HG03108 (cell line): Measurements from ENCODE around the gene TBC1D3I.
"Not testable (repeated sequence)": the region's sequence is repeated elsewhere in the genome, so short reads cannot be mapped to it uniquely, and the experiment has no call there.

ENCODE experiments used
- ATAC-seq: cut with Tn5 transposase; IDR thresholded peaks from one replicate; pipeline ENCODE4 v1.9.1; 2021; ENCODE audit warnings: moderate library complexity; ENCODE audit not compliant: unreplicated experiment

The TBC1D3I gene

DNA sequence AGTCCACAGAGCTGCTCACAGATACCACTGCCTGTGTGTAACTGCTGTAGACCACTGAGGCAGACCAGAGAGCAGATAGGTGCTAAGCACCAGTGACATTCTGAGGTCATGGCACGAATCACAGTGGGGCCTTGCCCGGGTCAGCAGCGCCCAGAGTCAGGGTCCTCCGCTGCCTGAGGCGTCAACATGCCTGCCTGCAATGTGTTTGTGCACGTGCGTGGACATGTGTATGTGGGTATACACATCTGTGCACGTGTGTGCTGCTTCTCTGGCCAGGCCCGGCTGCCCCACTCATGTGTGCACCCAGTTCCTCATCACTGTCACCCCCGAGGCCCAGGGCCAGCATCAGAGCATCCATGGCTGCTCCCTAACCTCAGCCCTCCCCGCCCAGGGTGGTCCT lies at the start of gene TBC1D3I:
Gene TBC1D3I, minus strand, starts transcription at position 101 of the 400 bp plus-strand sequence. CDS start 1,585 bp downstream, outside the sequence.
- ATAC-seq: not testable (repeated sequence)

GRCh38 chr17:36295161-36295560 lies 30.8 kb upstream of the TBC1D3I start:
- not testable (repeated sequence) for ATAC-seq

- ATAC-seq: not testable (repeated sequence)
These were observed 25.7 kb upstream of the TBC1D3I start for GRCh38 chr17:36289965-36290612.

- ATAC-seq: not testable (repeated sequence)
These were observed 19.8 kb upstream of the TBC1D3I start for GRCh38 chr17:36284219-36284618.

DNA sequence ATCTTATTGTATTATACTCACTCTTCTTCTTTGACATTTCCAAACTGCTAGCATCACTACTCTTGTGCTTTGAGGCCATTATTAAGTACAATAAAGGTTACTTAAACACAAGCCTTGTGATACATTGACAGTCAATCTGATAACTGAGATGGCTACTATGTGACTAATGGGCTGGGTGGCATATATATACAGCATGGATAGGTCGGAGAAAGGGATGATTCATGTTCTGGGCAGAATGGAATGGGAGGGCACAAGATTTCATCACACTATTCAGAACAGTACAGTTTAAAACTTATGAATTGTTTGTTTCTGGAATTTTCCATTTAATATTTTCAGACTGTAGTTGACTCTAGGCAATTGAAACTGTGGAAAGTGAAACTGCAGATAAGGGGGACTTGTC lies 18.9 kb upstream of the TBC1D3I start:
- ATAC-seq: not testable (repeated sequence)

DNA sequence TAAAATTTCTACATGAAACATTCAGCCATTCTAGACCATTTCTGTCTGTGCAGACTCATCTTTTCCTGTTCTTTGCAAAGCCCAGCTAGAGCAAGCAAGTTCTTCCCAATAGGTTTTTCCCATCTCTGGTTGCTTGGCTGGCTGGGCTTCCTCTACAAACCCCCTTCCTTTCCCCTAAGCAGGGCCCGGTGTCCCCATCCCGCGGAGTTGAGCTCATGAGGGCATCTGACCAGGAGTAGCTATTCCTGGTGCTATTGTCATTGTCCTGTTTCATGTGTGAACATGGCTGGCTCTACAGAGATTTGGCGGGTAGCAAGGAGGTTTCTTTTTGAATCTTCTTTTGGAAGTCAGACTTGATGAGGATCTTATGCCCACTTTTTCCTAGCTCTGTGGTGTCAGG lies 22.3 kb downstream of the TBC1D3I start:
- ATAC-seq: not testable (repeated sequence)

DNA sequence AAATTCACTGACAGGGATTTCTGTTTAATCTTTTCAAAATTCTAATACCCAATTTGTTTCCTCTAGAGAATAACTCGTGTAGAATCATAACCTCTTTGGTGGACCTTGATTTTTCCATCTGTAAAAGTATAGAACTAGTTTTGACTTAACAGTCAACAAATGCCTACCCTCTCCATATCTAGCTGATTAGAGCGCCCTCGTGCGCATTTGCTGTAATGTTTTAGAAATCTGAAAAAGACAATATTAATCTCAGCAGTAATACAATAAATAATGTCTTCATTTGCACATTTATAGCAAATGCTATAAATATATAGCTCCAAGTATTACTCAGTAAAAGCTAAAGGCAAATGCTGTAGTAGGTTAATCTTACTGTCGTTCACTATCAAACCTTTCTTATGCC lies 34.7 kb downstream of the TBC1D3I start:
- not testable (repeated sequence) for ATAC-seq

- ATAC-seq: not testable (repeated sequence)
These were observed 41.4 kb downstream of the TBC1D3I start for GRCh38 chr17:36222967-36223366.

- ATAC-seq: not testable (repeated sequence)
These were observed 42.7 kb downstream of the TBC1D3I start for GRCh38 chr17:36221581-36222100.

- ATAC-seq: not testable (repeated sequence)
These were observed 43.4 kb downstream of the TBC1D3I start for GRCh38 chr17:36220737-36221580.

- ATAC-seq: not testable (repeated sequence)
These were observed 44.8 kb downstream of the TBC1D3I start for GRCh38 chr17:36219556-36219955.

- ATAC-seq: not testable (repeated sequence)
These were observed 48.7 kb downstream of the TBC1D3I start for GRCh38 chr17:36215406-36216308.

DNA sequence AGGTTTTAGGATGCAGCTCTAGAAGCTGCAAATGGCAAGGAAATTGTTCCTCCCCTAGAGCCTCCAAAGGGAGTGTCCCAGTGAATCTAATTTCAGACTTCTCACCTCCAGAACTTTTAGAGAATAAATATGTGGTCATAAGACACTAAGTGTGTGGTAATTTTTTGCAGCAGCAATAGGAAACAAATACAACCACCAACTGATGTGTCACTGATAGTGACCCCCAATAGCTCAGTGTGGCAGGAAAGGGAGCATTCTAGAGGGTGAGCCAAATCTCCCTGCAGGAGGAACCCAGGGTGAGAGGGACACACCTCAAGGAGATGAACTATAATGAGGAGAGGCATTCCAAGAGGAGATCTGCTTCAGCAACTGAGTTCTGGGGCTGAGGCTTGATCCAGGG lies 49.5 kb downstream of the TBC1D3I start:
- ATAC-seq: no peak

DNA sequence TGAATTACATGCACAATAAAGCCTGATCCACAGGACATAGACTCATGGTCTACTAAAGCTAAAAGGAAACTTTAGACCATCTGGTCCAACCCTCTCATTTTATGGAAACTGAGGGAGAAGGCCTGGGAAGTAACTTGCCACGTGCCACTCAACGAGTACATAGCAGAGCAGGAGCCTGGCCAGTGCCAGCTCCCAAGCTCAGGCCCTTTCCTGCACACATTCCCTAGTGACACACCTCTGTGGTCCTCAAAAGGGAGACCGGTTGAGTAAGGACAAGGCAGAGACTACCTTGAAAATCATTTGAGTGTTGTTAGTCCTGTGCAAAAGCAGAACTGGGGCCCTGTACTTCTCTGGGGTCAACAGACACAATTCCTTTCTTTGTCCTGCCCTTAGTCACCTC lies 50.7 kb downstream of the TBC1D3I start:
- no peak for ATAC-seq

- ATAC-seq: no peak
These were observed 51.4 kb downstream of the TBC1D3I start for GRCh38 chr17:36212966-36213365.

DNA sequence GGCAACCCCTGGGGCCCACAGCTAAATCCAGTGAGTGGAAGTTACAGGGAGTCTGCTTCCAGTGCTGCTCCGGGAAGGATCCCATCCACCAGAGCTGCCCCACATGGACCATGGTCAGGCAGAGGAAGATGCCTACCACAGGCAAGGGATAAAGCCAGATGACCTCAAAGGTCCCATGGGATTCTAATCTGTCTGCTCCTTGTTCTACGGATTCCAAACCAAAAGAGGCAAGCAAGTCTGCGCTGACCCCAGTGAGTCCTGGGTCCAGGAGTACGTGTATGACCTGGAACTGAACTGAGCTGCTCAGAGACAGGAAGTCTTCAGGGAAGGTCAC lies 52.1 kb downstream of the TBC1D3I start:
- ATAC-seq: no peak

DNA sequence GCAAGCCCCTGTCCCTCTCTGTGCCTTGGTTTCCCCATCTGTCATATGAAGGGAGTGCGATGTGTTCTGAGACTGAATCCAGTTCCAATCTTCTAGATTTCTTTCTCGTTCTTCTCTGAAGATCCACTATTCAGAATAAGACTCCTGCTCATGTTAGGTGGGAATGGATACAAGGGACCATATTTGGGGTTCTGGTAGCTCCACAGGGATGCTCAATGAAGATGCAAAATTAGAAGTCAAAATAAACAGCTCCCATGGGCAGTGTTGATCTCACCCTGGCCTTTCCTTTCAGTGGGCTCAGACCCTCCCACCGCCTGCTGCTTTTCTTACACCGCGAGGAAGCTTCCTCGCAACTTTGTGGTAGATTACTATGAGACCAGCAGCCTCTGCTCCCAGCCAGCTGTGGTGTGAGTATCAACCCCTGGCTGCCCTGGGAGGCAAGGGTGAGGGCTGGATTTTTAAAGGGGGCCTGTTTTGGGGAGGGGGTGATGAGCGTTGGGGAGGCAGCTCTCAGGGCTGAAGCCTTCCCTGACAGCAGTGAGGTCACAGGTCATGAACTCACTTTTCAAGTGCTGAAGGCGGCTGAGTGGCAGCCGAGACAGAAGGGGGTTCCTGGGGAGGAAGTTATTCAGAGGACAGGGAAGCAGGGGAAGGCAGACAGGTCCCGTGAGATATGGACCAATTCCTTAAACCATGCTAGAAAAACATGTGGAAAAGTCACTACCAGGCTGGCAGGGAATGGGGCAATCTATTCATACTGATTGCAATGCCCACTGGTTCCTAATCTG lies 52.7 kb downstream of the TBC1D3I start:
- not testable (repeated sequence) for ATAC-seq

DNA sequence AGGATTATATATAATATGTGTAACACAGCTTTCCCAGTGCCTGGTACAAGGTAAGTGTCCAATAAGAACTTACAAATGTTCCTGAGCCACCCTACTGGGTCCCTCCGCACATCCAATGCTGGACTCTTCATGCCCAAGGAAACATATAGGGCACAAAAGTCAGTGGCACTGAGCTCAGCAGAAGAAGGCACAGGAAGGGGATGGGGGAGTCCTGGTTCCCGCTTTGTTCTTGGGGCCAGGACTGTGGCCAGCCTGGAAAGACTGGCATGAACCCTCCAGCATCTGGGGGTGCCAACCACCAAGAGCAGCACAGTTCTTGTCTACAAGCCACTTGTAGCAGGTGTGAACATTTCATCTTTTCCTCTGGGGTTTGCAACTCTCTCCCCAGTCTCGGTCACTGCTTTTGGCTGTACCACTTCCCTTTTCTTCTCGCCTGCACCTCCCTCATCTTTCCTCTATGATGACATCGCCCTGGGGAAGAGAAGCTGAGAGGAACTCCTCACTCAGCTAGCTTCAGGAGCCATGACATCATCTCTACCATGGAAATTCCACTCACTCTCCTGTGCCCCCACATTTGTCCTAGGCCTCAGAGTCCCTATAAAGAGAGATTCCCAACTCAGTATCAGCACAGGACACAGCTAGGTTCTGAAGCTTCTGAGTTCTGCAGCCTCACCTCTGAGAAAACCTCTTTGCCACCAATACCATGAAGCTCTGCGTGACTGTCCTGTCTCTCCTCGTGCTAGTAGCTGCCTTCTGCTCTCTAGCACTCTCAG lies 53.7 kb downstream of the TBC1D3I start, which contains the start of gene CCL4L2:
Gene CCL4L2, plus strand, starts transcription at position 625 of the 773 bp plus-strand sequence.
- ATAC-seq: peak; percentile 59

DNA sequence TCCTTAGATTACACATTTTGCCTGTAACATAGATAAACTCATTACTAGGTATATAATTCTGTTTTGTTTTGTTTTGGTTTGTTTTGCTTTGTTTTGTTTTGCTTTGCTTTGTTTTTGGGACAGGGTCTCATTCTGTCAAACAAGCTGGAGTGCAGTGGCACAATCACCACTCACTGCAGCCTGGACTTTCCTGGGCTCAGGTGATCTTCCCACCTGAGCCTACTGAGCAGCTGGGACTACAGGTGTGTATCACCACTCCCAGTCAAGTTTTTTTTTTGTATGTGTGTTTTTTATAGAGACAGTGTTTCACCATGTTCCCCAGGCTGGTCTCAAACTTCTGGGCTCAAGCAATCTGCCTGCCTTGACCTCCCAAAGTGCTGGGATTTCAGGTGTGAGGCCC lies 54.8 kb downstream of the TBC1D3I start:
- no peak for ATAC-seq
